Measurements from ENCODE around the gene LRRC10. TPM values are rescaled to one million over a fixed set of nuclear protein-coding genes. Genes with fewer than 3 reads are reported as not detected.

LRRC10 gene
- total and polyA plus RNA-seq, 2 donors (not counting 3 experiments of a cell fraction or from before 2014, with no cell fraction given) = not detected

- Histone ChIP-seq H4K20me1 (replicated peaks; ENCODE audit: control insufficient read depth, extremely low read depth, insufficient read depth, low read length) (no peaks in the 10 kb centered on the region), H3K4me2 (ENCODE audit: insufficient read depth, low read length) (no peak overlapping the region), H3K79me2 (ENCODE audit: control insufficient read depth, insufficient read depth, low read length) (no peaks in the 10 kb centered on the region), H3K4me1 (ENCODE audit: control insufficient read depth, extremely low read depth, insufficient read depth, low read length) (no peaks in the 10 kb centered on the region), H2AFZ (ENCODE audit: low read depth, low read length) (no peak overlapping the region), H3K9me1 (replicated peaks; ENCODE audit: control insufficient read depth, extremely low read depth, insufficient read depth, low read length) (no peaks in the 10 kb centered on the region), H3K4me3 (replicated peaks in 1 of 3; ENCODE audit: insufficient read depth in 1 of 3, low read depth in 1 of 3, low read length in 3 of 3) (no peak overlapping the region), H3K36me3 (ENCODE audit: control insufficient read depth in 2 of 2, extremely low read depth in 1 of 2, insufficient read depth in 2 of 2, low read length in 2 of 2) (peaks cover 3 to 15% of the 10 kb centered on the region in 2 experiments), H3K9me3 (replicated peaks; ENCODE audit: control insufficient read depth, insufficient read depth, low read length) (no peaks in the 10 kb centered on the region), H3K9ac (replicated peaks; ENCODE audit: extremely low read depth, insufficient read depth, low read length) (no peak overlapping the region), H3K27ac (ENCODE audit: insufficient read depth, low read depth, low read length) (no peak overlapping the region), H3K27me3 (ENCODE audit: control insufficient read depth in 2 of 2, insufficient read depth in 2 of 2, low read length in 2 of 2) (no peaks in the 10 kb centered on the region)
- intact Hi-C loops (cut with micrococcal nuclease) (loop anchor here (1.0 to 5.0 kb wide), 5 partner anchors 100 to 413 kb away; partner anchors contain the start of gene FRS2), dilution Hi-C loops (cut with MboI; ENCODE audit: extremely low pct_ligation_motif_present, low sequenced_read_pairs) (no loop called here)
- TF ChIP-seq JUN (IDR thresholded peaks at IDR 0.05; ENCODE audit: borderline replicate concordance, insufficient read depth, insufficient read length, low read depth) = no peak
- TF ChIP-seq POLR2A (IDR thresholded peaks at IDR 0.05; ENCODE audit: low read depth, low read length) = no peak
- TF ChIP-seq, protein P1, sequence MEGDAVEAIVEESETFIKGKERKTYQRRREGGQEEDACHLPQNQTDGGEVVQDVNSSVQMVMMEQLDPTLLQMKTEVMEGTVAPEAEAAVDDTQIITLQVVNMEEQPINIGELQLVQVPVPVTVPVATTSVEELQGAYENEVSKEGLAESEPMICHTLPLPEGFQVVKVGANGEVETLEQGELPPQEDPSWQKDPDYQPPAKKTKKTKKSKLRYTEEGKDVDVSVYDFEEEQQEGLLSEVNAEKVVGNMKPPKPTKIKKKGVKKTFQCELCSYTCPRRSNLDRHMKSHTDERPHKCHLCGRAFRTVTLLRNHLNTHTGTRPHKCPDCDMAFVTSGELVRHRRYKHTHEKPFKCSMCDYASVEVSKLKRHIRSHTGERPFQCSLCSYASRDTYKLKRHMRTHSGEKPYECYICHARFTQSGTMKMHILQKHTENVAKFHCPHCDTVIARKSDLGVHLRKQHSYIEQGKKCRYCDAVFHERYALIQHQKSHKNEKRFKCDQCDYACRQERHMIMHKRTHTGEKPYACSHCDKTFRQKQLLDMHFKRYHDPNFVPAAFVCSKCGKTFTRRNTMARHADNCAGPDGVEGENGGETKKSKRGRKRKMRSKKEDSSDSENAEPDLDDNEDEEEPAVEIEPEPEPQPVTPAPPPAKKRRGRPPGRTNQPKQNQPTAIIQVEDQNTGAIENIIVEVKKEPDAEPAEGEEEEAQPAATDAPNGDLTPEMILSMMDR (IDR thresholded peaks at IDR 0.05; ENCODE audit: extremely low read depth in 1 of 2, insufficient read depth in 1 of 2, low read depth in 1 of 2, low read length in 2 of 2) = no peak
- TF ChIP-seq POLR2AphosphoS5 (IDR thresholded peaks at IDR 0.05; ENCODE audit: insufficient read depth, low read depth, low read length) = no peak
- no peak for TF ChIP-seq EZH2 (IDR thresholded peaks at IDR 0.05; ENCODE audit: borderline replicate concordance, low read depth, low read length, severe bottlenecking)
- no peak for TF ChIP-seq MAX (IDR thresholded peaks at IDR 0.05; ENCODE audit: insufficient read depth, insufficient read length)
- TF ChIP-seq GATA2 (IDR thresholded peaks at IDR 0.05; ENCODE audit: insufficient read depth, insufficient read length, low read depth, low read length) = no peak
- TF ChIP-seq FOS (IDR thresholded peaks at IDR 0.05; ENCODE audit: borderline replicate concordance, insufficient read depth, low read length) = no peak
- TF ChIP-seq MYC (IDR thresholded peaks at IDR 0.05; ENCODE audit: low read depth, low read length) = no peak
- DNase-seq (ENCODE audit: low read depth, low spot score) (no peak), FAIRE-seq (no peak)
- CTCF ChIA-PET = interaction anchor here (0.5 to 5.9 kb wide), 45 partner anchors 7 to 415 kb away, joined by 3 to 184 read pairs (median 6); partner anchors contain the start of genes CCT2 and FRS2
- no TSS peak for BruUV-seq (replicated peaks)
- POLR2A ChIA-PET = interaction anchor here (0.6 to 1.5 kb wide), 2 partner anchors 15 to 176 kb away, joined by 3 to 5 read pairs; no protein-coding TSS in a partner anchor
Measured at GRCh38 chr12:69570000-69570516, 40.6 kb downstream of the LRRC10 start.

Measured in endothelial cell of umbilical vein (primary cell).